Urothelium cell line (cell line): ENCODE data around the gene SLC34A1.

Source experiments
- DNase-seq: peaks from one replicate; pipeline ENCODE4 v3.0.0; 2011; ENCODE audit warnings: low spot score, mixed read lengths
- FAIRE-seq: peaks from 2 replicates; lab custom pipeline; 2011; peaks lifted over from hg19 to GRCh38; lab: Jason Lieb, UNC

The SLC34A1 gene

DNA sequence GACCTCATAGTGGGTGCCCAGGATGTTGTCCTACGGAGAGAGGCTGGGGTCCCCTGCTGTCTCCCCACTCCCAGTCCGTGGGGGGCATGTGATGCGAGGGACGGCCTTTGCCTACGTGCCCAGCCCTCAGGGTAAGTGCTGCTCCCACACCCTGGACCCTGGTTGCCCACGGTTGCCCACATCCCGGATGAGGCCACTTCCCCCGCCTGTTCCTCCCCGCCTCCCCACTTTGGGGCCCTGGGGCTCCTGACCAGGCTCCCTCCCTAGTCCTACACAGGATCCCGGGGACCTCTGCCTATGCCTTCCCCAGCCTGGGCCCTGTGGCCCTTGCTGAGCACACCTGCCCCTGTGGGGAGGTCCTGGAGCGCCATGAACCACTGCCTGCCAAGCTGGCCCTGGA, 1.5 kb downstream of the SLC34A1 start:
- DNase-seq (no peak), FAIRE-seq (no peak)

DNA sequence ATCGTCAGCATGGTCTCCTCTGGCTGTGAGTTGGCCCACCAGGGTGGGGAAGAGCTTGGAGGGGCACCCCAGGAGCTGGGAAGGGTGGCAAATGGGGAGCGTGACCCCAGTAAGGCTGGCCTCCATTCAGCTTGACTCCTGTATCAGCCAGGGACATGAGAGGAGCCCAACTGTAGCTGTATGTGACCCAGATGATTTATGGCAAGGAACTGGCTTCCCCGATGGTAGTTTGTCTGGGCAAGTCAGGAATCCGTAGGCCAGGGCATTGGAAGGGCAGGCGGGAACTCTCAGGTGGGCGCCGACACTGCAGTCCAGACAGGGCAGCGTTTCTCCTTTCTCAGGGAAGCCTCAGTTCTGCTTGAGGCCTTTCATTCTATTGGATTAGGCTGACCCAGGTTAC, 2.3 kb downstream of the SLC34A1 start:
- DNase-seq (no peak), FAIRE-seq (no peak)

DNA sequence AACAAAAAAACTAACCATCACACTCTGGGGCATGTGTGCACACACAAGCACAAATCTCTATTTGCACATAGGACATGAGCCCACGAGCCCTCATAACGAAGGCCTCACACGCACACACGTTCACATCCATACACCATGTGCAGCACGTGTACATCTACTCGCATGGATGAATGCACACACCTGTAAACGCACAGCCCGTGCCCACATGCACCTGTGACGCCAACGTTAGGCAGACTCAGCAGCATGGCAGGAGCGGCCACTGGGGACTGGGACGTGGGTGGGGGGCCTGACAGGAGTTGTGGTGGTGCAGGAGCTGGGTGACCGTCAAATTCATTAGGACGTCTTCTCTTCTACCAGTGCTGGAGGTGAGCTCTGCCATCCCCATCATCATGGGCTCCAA, 3.2 kb downstream of the SLC34A1 start:
- no peak for DNase-seq
- FAIRE-seq = no peak

DNA sequence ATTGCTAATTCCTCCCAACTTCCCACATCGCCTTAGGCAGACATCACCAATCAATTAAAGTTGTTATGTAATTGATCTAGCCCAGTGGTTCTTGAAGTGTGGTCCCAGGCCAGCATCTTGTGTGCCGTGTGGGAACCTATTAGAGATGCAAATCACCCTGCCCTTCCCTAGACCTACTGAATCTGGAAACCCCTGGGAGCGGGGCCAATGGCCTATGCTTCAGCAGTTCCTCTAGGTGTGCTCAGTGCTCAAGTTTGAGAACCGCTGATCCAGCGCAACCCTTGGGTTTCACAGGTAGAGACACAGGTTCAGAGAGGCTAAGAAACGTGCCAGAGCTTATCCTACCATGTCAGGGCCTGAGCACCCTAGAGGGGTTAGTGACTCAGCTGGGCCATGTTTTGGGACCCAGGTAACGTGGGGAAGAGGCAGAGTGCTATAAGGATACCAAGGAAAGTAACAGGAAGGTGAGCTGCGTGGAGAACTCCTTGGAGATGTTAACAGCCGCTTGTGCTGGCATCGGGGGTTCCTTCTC, 4.4 kb downstream of the SLC34A1 start:
- DNase-seq (no peak), FAIRE-seq (no peak)

DNA sequence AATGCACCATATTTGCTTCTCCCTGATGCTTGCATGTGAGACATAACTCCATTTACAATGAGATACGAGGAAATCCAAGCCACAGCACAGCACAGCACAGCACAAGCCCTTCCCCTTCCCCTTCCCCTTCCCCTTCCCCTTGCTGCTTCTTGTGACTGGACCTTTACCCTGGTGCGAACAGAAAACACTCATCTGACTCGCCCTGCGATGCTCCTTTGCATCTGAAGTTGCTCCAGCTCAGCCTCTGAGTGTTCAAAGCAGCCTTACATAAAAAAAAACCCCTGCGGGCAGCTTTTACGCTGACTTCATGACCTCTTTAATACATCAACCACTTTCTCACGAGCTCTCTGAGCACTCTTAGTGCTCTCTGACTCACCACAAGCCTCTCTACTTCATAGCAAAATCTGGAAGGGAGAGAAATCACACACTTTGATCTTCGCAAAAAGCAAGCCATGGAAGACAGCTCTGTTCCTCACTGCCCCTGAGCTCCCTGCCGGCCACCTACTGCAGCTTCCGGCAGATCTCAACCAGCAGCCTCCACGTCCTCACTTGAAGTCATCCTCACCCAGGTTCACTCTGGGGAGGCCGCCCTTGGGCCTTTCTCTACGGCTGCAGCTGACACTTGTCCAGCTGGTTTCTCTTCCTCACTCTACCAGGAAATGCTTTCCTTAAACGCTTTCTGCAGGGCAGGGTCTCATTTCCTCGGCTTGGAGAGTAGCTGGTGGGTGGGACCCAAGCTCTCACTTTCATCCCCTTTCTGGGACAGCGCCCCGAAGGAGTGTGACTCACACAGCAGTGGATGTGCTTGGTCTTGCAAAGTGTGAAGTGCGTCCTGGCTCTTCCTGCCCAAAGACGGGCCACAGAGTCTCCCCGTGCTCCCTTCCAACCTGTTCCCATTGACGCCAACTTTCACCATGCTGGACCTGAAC, 5.3 kb downstream of the SLC34A1 start:
- no peak for DNase-seq

DNA sequence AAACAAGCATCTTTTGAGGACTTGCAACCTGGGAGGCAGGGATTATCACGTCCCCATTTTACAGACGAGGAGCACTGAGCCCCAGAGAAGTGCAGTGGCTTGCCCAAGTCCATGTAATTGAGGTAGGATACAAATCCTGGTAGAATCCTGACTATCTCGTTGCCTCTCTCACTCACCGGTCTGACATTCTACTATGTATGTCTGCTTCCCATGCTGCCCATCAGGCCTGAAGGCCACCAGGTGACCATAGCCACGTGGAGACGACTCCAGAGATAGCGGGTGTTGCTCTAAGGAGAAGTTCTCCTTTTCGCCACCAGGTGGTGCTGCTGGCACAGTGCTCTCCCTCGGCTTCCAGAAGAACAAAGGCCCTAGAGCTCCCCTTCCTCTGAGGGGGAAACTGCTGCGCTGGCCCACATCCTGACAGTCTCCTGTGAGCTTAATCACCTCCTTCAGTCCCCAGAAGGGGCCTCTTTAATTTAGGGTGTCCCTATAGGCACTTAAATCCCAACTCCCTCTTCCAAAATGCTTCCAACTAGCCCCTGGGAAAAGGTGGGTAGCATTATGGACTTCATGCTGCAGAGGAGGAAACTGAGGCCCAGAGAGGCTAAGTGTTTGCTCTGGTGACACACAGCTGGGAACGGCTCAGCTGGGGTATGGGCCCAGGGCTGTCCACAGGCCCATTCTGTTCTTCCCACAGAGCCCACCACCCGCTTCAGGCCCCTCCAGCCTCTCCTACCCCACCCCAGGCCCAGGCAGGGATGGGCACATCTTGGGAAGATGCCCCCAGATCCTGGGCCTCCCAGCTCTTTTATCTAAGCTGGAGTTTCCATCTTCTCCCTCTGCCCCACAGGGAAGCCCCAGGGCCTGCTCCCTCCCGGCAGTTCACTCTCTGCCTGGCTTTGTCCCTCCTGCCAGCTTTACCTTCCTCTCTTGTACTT, 6.4 kb downstream of the SLC34A1 start:
- DNase-seq (peak; percentile 92), FAIRE-seq (no peak)

More for the DNA sequence above, 5.3 kb downstream of the SLC34A1 start:
- FAIRE-seq = no peak

DNA sequence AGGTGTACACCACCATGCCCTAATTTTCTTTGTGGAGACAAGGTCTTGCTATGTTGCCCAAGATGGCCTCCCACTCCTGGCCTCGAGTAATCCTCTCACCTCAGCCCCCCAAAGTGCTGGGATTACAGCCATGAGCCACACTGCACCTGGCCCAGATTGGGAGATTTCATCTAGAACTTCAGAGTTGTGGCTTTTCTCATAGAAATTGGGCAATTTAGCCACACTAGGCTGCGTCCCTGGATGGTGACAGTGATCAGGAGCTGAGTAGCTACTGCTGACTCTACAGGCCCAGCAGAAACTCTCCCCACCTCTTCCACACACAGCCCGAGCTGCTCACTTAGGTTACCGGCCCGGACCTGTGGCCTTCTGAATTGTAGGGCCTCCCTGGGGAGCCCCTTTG, 8.5 kb downstream of the SLC34A1 start:
- DNase-seq (no peak), FAIRE-seq (no peak)

DNA sequence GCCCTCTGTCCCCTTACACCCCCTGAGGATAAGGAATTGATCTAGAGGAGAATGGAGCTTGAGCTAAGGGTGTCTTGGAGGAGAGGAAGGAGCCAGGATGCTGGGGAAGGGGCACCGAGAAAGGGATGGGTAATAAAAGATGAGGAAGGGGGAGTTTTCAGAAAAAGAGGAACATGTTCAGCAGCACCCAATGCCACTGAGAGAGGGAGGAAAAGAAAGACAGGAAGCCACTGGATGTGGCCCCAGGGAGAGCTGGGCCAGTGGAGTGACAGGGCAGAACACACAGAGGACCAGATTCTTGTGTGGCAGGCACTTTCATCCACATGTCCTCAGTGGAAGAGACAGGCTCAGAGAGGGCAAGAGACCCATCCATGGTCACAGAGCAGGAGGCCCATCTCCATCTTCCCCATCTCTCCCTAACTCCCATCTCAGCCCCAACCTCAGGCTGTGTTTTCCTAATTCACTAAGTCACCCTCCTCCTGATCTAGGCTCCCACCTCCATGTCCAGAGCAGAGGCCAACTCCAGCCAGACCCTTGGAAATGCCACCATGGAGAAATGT, 9.1 kb downstream of the SLC34A1 start:
- no peak for FAIRE-seq
- DNase-seq = no peak

DNA sequence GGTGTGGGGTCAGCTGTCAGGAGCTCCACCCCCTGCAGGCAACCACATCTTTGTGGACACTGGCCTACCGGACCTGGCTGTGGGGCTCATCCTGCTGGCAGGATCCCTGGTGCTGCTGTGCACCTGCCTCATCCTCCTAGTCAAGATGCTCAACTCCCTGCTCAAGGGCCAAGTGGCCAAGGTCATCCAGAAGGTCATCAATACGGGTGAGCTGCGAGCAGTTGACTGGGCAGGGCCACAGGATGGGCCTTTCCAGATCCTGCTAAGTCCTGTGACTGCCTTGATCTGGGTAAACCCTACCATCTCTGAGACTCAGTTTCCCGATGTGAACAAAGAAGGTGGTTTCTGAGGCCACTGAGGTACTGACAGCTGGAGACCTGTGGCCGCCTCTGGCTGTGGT, 9.8 kb downstream of the SLC34A1 start:
- FAIRE-seq (no peak), DNase-seq (no peak)

DNA sequence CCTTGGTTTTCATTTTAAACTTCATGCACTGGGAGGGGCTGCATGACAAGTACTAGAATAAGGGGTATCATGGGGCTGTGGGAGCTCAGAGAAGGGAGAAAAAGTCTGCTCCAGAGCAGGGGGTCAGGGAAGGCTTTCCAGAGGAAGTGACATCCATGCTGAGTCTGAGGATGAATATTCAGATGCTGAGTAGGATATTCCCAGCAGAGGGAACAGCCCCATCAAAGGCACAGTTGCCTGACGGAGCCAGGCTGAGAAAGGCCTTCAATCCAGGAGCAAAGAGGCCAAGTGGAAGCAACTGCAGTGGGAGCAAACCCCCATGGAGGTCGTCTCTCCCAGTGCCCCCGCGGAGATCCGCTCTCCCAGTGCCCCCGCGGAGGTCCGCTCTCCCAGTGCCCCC, 11.8 kb downstream of the SLC34A1 start:
- no peak for DNase-seq
- FAIRE-seq = no peak

DNA sequence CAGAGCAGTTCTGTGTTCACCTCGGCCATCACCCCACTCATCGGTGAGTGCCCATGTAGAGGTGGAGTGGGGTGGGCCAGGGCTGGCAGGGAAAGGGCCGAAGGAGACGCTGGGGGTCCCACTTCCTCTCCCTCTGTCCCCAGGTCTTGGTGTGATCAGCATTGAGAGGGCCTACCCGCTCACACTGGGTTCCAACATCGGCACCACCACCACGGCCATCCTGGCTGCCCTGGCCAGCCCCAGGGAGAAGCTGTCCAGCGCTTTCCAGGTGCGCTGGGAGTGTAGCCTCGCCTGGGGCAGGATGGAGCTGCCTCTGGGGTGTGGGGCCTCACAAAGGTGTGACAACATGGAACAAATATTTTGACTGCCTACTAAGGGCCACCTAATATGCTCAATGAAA, 12.6 kb downstream of the SLC34A1 start:
- DNase-seq = no peak
- FAIRE-seq = no peak

DNA sequence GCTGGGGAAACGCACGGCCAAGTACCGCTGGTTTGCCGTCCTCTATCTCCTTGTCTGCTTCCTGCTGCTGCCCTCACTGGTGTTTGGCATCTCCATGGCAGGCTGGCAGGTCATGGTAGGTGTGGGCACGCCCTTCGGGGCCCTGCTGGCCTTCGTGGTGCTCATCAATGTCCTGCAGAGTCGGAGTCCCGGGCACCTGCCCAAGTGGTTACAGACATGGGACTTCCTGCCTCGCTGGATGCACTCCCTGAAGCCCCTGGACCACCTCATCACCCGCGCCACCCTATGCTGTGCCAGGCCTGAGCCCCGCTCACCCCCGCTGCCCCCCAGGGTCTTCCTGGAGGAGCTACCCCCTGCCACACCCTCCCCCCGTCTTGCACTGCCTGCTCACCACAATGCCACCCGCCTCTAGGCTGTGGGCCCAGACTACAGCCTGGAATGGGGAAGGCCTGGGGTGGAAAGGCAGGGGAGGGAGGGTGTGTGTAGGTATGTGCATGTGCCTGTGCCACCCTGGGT, 13.7 kb downstream of the SLC34A1 start:
- FAIRE-seq (no peak), DNase-seq (no peak)

DNA sequence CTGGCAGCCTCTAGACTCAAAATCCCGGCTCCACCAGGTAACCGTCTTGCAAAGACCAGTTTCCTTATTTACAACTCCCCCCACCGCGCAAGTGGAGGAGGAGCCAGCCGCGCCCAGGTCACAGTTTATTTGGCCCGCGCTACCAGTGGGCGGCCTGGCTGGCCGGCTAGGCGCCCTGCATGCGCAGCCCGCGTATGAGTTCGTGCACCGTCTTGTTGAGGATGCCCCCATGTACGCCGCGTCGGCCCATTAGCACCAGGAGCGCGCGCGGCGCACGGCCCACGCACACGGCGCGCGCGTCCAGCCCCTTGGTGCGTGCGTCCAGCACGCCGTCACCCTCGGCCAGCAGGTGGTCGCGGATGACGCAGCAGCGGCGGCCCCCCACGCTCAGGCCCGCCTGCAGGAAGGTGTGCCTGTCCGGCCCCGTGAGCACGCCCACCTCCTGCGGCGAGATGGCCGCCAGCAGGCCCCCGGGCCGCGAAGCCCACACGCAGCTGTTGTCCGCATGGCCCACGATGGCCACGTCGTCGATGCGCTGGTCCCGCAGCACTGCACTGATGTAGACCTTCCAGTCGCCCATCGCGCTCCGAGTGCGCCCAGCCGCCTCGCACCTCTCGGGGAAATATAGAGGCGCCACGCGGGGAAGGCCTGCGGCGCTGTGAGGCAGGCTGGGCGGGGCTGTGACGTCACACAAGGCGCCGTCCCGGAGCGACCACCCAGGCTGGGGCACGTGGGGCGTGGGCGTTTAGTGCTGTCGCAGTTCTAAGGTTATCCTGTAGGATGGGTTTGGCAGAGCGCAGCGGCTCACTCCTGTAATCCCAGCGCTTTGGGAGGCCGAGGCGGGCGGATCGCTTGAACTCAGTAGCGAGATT, 16.0 kb downstream of the SLC34A1 start, which contains the start of gene PFN3:
Gene PFN3, minus strand, starts transcription at position 665 of the 872 bp plus-strand sequence. Its CDS starts 85 bp downstream, at position 580.
- no peak for FAIRE-seq
- DNase-seq = no peak

DNA sequence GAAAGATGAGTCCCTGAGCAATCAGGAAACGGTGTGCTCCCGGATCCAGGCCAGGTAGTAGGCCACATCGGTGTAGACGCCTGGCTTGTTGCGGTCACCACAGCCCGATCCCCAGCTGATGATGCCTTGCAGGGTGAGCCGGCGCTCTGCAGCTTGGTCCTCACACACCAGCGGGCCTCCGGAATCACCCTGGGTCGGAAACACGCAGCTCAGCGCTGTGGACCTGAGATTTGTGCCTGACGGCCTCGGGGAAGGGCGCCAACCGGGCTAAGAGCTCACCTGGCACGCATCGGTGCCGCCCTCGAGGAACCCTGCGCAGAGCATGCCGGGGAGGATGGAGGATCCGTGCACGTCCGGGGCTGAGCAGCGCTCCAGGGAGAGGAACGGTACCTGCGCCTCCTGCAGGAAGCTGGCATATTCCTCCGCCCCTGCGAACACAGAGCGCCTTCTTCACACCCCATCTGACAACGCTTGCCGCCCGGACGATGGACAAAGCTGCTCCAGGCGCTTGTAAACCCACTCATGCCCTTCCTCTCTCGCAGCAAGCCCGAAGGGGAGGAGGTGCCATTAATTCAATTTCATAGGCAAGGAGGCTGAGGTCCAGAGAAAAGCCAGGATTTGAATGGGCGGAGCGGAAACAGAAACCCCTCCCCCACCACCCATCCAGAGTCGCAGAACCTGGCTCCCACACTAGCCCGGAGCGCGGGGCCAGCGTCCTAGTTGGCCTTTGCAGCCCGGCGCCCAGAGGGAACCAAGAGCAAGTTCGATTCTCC, 18.2 kb downstream of the SLC34A1 start:
- DNase-seq (no peak), FAIRE-seq (no peak)

DNA sequence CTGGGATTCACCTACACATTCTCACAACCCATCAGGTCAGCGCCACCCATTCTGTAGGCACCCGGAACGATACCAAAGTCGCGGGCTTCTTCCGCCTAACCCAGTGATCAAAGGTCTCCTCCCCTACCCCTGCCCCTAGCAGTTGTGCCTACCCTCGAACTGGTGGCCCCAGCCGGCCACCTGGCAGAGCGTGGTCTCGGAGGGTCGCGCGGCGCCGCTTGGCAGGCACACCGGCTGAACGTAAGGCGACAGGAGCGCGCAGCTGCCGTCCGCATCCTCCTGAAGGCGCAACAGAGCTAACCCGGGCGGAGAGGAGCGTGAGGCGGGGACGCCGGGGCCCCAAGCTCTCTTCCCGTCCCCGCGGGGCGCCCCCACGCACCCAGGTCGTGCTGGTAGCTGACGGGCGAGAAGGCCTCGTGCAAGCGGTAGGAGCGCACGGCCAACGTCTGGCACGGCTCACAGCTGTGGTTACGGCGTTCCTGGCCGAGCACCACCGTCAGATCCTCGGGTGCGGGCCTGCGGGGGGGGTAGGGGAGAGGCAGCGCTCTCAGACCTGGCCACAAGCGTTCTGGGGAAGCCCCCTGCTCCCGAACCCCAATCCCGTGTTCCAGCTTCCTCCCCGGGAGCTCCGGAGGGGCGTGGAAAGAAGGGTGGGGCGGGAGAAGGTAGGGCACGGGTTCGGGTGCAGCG, 19.0 kb downstream of the SLC34A1 start:
- no peak for FAIRE-seq

DNA sequence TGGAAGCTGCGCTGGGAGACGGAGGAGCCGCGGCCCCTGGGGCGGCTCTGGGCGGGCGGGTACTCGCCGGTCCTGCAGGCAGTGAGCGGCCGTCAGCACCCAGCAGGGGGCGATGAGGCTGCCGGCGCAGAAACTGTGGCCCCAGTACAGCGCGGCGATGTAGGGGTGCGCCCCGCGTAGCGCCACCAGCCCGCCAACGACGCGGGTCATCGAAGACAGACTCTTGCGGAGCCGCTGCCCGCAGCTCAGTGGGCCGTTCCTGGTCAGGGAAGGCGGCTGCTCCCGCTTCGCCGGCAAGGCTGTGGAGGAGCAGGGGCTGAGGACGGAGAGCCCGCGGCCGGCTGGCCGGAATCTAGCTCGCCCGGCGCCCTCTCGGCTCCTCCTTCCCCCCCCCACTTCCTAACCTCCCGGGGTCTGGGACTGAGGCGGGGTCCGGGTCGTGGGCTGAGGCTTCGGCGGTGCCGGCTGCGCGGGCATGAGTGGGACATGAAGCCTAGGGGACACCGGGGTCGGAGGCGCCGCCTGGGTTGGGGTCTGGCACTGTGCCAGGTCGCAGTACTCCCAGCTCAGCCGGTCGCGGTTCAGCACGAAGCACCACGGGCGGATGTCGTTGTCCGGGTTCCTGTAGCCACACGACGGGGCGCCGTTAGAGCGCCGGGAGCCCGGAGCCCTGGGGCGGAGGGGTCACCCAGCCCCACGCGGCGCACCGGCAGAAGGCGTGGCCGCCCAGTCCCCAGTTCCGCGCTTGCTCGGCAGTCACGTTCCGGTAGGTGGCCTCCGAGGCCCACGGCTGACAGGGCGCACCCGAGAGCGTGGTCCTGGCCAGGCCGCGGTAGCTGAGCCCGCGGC, 19.8 kb downstream of the SLC34A1 start:
- DNase-seq (peak; percentile 92), FAIRE-seq (peak; percentile 78)

More for the DNA sequence above, 19.0 kb downstream of the SLC34A1 start:
- DNase-seq = no peak

DNA sequence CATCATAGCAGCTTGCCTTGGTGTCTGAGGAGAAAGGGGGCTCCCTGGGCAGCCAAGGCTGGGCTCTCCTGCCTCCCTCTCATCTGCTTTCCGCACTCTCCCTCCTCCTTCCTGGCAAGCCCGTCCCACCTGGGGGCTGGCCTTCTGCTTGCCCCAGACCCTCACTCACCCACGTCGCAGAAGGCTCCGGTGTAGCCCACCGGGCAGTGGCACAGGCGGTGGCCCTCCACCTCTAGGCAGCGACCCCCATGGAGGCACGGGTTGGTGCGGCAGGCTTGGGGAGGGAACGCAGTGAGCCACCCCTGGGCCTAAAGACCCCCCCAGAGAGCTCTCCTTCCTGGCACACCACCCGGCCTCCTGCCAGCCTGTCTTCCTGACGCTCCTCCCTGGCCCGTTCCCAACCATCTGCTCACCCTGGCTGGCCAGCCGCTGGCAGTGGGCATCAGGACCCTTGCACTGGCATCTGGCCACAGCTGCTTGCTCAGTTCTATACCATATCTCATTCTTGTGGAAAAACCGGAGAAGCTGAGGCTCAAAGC, 20.5 kb downstream of the SLC34A1 start:
- FAIRE-seq = no peak

More for the DNA sequence above, 20.5 kb downstream of the SLC34A1 start:
- peak; percentile 23 for DNase-seq
